ENCODE results near the gene CA5A. TPM values are rescaled to one million over a fixed set of nuclear protein-coding genes. Genes with fewer than 3 reads are reported as not detected.

Gene CA5A
- total RNA-seq, 4 donors from 2014 or later, result not detected

DNA sequence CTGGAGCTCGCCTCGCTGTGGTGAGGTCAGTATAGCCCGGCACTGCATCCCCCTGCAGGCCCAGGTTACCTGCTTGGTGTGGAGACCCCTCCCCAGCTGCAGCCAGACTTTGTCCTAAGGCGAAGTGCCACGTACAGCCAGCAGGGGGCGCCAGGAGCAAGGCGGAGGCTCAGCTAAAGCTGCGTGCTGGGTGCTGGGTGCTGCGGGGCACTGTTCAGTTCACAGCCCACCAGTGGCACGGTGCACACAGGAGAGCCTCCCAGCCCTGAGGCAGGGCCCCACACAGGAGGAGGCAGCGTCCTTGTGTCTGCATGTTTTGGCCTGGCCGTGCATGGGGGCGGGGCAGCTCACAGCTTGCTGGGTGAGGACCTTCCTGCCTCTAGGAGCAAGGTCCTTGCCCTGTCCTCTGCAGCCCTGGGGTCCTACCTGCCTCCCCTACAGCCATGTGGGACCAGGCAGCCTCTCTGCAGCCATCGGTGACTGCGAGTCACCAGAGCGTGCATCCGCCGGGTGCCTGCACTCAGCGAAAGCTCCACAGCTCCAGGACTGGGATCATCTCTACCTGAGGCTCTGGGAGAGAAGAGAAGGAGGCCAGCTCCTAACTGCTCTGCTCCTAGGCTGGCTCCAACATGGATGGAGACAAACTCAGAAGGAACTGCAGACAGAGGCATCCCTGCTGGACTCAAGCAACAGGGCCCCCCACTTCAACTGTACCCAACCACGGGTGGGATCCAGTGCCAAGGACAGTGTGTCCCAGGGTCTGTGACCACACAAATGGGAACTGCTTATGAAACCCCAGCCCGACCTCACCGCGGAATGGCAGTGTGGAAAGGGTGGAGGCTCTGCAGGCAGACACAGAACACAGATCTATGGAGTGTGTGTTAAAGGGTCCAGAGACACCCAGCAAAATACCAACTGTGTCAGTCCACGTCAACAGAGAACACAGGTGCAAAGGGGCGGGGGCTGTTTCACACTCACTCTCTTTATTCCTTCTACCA is 86.0 kb downstream of the CA5A start:
- H3K27ac ChIP-seq, result no peak overlapping the region
- H3K4me1 ChIP-seq, result no peaks in the 10 kb centered on the region
- intact Hi-C loops (cut with DNase I; ENCODE audit: low total_unique reads), result no loop called here
- no peak overlapping the region for H3K4me3 ChIP-seq
- TF ChIP-seq, protein P1, sequence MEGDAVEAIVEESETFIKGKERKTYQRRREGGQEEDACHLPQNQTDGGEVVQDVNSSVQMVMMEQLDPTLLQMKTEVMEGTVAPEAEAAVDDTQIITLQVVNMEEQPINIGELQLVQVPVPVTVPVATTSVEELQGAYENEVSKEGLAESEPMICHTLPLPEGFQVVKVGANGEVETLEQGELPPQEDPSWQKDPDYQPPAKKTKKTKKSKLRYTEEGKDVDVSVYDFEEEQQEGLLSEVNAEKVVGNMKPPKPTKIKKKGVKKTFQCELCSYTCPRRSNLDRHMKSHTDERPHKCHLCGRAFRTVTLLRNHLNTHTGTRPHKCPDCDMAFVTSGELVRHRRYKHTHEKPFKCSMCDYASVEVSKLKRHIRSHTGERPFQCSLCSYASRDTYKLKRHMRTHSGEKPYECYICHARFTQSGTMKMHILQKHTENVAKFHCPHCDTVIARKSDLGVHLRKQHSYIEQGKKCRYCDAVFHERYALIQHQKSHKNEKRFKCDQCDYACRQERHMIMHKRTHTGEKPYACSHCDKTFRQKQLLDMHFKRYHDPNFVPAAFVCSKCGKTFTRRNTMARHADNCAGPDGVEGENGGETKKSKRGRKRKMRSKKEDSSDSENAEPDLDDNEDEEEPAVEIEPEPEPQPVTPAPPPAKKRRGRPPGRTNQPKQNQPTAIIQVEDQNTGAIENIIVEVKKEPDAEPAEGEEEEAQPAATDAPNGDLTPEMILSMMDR (IDR thresholded peaks at IDR 0.05), result peak; percentile 70 to 84 (median 74)
- no peak for TF ChIP-seq POLR2A (IDR thresholded peaks at IDR 0.05)
- H3K36me3 ChIP-seq, result no peaks in the 10 kb centered on the region
- no peaks in the 10 kb centered on the region for H3K27me3 ChIP-seq
- H3K9me3 ChIP-seq, result no peaks in the 10 kb centered on the region
- peak in 1 of 2 donors; percentile 46 for DNase-seq

DNA sequence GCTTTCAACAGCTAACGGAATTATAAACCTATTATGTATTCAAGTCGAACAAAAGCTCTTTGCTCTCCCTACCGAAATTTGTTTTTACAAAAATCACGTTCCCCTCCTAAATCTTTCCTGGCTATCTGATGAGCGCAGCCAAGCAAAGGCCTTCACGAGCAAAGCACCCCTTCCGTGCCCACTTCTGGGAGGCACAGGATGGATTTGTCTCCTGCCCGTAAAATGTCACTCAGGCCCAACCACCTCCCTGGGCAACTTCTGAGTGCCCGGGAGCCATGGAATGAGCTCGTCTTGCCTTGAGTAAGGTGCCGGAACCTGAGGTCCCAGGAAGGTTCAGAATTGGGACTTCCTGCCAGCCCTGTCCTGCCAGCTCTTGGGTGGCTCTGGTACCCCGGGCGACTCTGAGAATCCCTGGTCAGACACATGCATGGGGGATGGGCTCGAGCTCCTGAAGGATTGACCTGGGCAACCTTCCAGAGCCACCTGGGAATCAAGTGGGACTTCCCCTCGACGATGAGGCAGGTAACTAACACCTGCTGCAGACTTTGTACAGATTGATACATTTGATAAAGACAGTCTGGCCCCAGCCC is 86.8 kb downstream of the CA5A start:
- no peaks in the 10 kb centered on the region for H3K36me3 ChIP-seq
- DNase-seq, result no peak
- intact Hi-C loops (cut with DNase I; ENCODE audit: low total_unique reads), result no loop called here
- H3K27me3 ChIP-seq, result no peaks in the 10 kb centered on the region
- TF ChIP-seq, protein P1 (IDR thresholded peaks at IDR 0.05), result no peak
- TF ChIP-seq POLR2A (IDR thresholded peaks at IDR 0.05), result no peak
- no peak overlapping the region for H3K27ac ChIP-seq
- no peaks in the 10 kb centered on the region for H3K9me3 ChIP-seq
- no peaks in the 10 kb centered on the region for H3K4me1 ChIP-seq
- H3K4me3 ChIP-seq, result no peak overlapping the region

DNA sequence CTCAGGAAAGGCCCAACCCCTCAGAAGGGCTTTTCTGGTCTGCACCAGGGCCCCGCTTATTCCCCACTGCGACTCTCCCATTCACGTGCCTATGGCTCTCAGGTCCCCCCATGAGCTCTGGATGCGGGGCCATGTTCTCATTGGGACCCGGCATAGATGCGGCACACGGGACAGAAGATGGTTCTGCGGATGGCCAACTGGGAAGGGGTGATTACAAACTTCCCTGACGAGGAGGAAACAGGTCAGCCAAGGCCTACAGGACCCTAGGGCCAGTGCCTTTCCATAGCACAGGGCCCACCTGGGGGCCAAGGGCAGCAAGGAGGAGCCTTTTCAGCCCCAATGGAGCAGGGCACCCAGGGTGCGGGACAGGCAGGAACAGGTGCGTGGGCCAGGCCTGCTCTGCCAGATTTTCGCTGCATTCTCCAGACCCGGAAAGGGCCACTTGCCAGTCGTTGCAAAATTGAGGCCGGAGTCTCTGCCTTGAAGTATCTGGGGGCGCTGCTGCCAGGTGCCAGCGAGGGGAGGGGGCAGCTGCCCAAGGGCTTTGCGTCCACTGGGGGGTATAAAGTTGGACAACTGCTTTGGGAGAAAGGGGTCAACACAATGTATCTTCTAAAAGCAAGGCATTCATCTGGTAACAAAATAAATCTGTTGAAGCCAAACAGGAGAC is 87.5 kb downstream of the CA5A start:
- intact Hi-C loops (cut with DNase I; ENCODE audit: low total_unique reads), result no loop called here
- Histone ChIP-seq H3K9me3 (no peaks in the 10 kb centered on the region), H3K27me3 (no peaks in the 10 kb centered on the region), H3K4me3 (no peak overlapping the region), H3K4me1 (no peaks in the 10 kb centered on the region), H3K27ac (no peak overlapping the region), H3K36me3 (no peaks in the 10 kb centered on the region)
- DNase-seq, result no peak
- TF ChIP-seq, protein P1 (IDR thresholded peaks at IDR 0.05), result no peak
- TF ChIP-seq POLR2A (IDR thresholded peaks at IDR 0.05), result no peak

DNA sequence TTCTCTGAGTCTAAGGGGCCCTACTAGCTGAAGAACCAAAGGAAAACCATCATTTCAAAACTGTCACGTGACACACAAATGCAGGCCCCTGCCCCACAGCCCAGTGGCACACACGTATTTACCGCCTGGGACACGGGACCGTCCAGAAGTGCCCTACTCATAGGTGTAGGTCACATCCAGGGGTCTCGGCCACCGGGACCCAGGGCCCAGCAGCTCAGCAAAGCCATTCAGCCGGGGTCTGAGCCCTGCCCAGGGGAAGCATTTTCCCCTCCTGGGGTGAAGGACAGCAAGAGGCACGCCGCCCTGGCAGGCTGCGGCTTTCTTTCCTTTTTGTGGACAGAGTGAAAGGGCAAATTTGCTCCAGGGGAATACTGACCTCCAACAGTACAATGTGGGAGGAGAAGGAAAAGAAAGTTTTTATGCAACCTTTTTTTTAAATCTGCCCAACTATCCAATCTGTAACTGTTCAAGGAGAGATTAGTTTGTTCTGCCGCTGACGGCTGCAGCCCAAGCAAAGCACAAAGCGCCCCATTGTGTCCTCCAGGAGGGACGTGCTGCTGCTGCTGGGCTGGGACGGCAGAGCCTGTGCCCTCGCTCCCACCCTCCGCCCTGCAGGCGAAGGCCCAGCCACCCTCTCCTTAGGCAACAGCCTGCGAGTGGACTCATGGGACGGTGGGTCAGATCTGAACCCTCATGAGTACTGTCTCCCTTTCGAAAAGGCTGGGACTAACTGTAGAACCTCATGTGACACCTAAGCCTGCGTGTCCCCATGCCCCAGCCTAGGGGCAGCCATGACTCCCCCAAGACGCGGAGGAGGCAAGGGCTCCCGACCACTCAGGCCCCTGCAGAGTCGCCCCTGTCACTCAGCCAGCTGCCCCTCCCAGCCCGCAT is 88.3 kb downstream of the CA5A start:
- no peak overlapping the region for H3K27ac ChIP-seq
- H3K27me3 ChIP-seq, result no peaks in the 10 kb centered on the region
- no peaks in the 10 kb centered on the region for H3K36me3 ChIP-seq
- no peaks in the 10 kb centered on the region for H3K9me3 ChIP-seq
- no peaks in the 10 kb centered on the region for H3K4me1 ChIP-seq
- H3K4me3 ChIP-seq, result no peak overlapping the region
- intact Hi-C loops (cut with DNase I; ENCODE audit: low total_unique reads), result no loop called here
- TF ChIP-seq, protein P1 (IDR thresholded peaks at IDR 0.05), result no peak
- no peak for TF ChIP-seq POLR2A (IDR thresholded peaks at IDR 0.05)
- no peak for DNase-seq

Data from uterus (tissue), 4 donors.